Measurements from ENCODE around the gene TMEM178B.
"Not testable (repeated sequence)": the region's sequence is repeated elsewhere in the genome, so short reads cannot be mapped to it uniquely, and the experiment has no call there.

TMEM178B gene

GRCh38 chr7:141133646-141134045 lies 59.8 kb downstream of the TMEM178B start:
- no peak for DNase-seq

DNA sequence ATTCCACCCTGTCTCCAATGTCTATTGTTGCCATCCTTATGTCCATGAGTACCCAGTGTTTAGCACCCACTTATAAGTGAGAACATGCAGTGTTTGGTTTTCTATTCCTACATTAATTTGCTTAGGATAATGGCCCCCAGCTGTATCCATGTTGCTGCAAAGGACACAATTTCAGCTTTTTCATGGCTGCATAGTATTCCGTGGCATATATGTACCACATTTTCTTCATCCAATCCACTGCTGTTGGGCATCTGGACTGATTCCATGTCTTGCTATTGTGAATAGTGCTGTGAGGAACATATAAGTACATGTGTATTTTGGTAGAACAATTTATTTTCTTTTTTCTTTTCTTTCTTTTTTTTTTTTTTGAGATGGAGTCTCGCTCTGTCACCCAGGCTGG lies 68.2 kb downstream of the TMEM178B start:
- no peak for DNase-seq

GRCh38 chr7:141144921-141145629 lies 71.2 kb downstream of the TMEM178B start:
- no peak for DNase-seq

GRCh38 chr7:141145630-141145982 lies 71.7 kb downstream of the TMEM178B start:
- DNase-seq, result no peak

DNA sequence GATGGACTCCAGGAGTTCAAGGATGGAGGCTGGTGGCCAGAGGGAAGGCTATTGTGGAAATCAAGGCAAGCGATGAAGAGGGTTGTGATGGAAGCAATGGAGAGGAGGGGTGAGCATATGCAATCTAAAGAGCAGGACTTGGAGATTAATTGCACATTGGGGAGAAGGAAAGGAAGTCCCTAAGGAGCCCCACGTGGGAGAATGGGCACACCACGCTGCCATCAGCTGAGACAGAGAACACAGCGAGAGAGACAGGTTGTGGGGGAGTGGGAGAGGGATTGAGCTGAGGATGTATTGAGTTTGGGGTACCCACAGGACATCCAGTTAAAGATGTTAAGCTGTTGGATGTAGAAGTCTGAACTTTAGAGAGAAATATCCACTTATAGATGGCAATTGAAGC lies 73.6 kb downstream of the TMEM178B start:
- DNase-seq, result no peak

DNA sequence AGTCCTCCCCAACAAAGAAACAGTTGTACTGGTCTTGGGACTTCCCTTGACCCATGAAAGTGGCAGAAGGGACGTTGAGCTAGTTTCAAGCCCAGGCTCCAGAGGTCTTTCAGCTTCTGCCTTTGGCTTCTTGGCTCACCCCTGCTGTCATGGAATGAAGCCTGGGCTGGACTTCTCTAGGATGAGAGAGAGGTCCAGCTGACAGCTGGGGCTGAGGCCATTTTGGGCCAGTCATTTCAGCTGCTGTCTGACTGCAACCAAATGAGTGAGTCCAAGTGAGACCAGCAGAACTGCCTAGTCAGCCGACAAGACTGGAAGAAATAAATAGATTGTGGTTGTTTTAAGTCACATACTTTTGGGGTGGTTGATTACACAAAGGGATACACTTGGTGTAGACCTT lies 76.6 kb downstream of the TMEM178B start:
- DNase-seq, result no peak

- DNase-seq, result no peak
Measured at GRCh38 chr7:141151746-141152145, 77.9 kb downstream of the TMEM178B start.

- DNase-seq, result no peak
Measured at GRCh38 chr7:141153231-141153630, 79.4 kb downstream of the TMEM178B start.

GRCh38 chr7:141154131-141154732 lies 80.4 kb downstream of the TMEM178B start:
- no peak for DNase-seq

- DNase-seq, result no peak
Measured at GRCh38 chr7:141156407-141156806, 82.5 kb downstream of the TMEM178B start.

DNA sequence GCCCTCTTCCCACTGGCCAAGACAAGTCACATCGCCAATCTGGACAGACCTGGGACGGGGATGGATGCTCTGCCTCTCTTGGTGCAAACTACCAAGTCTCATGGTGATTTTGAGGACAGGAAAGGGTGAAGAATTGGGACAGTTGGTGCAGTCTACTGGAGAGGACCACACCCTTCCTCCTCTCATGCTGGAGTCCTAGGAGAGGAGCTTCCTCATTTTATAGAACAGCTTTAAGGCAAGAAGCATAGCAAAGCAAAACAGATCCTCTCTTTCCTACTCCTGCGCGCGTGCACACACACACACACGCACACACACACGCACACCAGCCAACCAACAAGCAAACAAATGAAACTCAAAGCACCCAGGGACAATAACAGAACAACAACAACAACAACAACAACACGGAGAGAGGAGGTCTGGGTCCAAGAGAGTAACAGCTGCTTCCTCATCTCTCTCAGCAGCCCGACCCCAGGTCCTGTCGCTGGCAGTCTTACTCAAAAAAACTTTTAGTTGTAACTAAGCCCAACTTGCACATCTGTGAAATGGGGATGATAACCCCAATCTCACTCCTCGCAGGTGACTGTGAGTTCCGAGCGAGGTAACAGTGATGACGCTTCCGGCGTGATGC lies 83.4 kb downstream of the TMEM178B start:
- DNase-seq, result no peak

GRCh38 chr7:141158561-141158960 lies 84.7 kb downstream of the TMEM178B start:
- peak in 5 of 58 donors; percentile 8 to 32 (median 18) for DNase-seq

GRCh38 chr7:141160246-141160860 lies 86.5 kb downstream of the TMEM178B start:
- no peak for DNase-seq

DNA sequence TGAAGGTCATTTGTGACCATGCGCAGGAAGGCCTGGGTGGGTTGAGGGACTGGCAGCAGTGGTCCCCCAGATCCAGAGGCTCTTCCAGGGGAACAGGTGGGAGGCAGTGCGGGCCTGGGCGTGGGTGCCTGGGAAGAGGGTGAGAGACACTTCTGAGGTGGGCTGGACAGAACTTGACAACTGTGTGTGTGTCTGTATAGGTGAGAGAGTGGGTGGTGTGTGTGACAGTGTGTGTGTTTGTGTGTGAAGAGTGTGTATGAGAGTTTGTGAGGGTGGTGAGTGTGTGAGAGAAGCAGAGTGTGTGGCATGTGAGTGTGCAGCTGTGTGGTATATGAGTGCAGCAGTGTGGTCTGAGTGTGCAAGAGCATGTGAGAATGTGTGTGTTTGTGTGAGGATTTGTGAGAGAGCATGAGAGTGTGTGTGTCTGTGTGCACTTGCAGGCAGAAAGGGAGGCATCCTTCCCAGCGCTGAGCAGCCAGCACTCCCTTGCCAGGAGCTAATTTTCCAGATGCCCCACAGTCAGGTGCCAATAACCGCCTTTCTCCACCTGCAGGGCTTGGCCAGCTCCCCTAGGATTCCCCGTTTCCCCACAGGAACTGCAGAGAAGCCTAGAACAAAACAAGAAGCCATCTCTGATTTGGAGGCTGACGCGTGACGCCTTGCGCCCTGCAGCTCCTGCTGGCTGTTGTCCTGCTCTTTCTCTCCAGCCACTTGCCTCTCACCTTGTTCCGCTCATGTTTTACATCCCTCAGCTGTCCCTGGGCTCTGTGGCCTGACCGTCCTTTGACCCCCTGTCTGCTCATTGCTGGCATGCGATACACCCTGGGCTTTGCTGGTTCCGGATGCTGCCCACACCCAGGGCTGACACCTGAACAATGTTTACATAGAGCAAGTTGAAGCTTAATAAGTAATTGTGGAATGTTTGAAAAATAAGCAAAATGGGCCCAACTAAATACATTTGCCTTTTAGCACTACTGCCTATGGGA lies 88.0 kb downstream of the TMEM178B start:
- peak in 2 of 58 donors; percentile 10 to 24 for DNase-seq

DNA sequence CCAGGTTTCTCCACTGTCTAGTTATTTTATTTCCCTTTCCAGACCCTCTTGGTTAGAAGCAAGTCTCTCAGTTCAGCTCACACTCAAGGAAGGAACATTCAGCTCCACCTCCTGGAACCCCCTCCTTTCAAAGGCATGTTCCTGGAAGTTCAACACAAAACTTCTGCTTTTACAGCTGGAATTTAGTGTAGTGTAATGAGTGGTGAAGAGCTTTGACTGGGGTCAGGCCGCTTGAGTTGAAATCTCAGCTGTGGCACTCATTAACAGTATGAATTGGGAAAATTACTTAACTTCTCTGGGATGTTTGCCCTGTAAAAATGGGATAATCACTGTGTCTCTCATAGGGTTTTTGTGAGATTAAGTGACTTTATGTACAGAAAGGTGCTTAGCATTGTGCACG lies 91.7 kb downstream of the TMEM178B start:
- no peak for DNase-seq

- DNase-seq, result no peak
Measured at GRCh38 chr7:141166926-141167325, 93.1 kb downstream of the TMEM178B start.

DNA sequence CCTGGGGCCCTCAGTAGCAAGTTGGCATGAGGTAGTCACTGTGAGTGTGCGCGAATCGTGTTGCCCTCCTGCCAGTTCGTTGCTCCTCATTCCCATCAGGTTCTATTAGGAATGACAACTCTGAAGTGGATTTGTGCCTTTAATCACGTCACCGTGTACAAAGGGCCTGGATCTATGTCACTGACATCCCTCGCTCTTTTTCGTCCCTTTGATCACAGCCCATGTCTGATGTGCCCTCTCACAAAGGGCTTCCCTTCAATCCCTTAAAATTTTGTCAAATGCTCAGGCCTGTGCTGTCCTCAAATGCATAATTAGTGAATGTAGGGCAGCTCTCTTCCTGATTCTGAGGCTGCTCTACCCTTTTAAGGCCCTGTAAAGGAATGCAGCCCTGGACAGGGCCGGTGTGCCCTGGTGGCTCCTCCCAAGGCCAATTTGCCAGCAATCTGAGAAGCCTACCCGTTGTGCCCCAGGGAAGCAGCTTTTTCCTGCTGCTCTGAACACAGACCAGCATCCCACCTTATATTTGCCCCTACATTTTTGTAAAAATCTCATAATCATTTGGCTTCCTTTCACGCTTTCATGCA lies 93.6 kb downstream of the TMEM178B start:
- no peak for DNase-seq

GRCh38 chr7:141169157-141169556 lies 95.3 kb downstream of the TMEM178B start:
- not testable (repeated sequence) for DNase-seq

GRCh38 chr7:141175728-141176127 lies 101.9 kb downstream of the TMEM178B start:
- DNase-seq, result not testable (repeated sequence)

GRCh38 chr7:141177120-141177519 lies 103.3 kb downstream of the TMEM178B start:
- DNase-seq, result not testable (repeated sequence)
